Measurements from ENCODE around the gene UFC1.

DNA sequence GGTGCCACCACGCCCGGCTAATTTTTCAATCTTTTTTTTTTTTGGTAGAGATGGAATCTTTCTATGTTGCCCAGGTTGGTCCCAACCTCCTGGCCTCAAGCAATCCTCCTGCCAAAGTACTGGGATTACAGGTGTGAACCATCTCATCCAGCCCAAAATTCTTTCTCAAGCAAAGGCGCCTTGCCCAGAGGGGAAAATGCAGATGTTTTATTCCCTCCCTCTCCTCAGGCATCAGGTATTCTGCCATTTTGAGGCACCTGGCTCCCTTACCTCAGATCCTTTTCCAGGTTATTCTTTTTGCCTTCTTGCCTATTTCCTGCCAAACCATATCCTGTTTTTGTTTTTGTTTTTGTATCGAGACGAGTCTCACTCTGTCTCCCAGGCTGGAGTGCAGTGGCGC lies 34.6 kb downstream of the UFC1 start:
- no peak for TF ChIP-seq ZFP3 (CRISPR knock-in tag; IDR thresholded peaks at IDR 0.05)
- no peak for TF ChIP-seq OSR1 (CRISPR knock-in tag; IDR thresholded peaks at IDR 0.05)
- no peak for TF ChIP-seq ZNF8 (CRISPR knock-in tag; IDR thresholded peaks at IDR 0.05)
- TF ChIP-seq, protein P1, sequence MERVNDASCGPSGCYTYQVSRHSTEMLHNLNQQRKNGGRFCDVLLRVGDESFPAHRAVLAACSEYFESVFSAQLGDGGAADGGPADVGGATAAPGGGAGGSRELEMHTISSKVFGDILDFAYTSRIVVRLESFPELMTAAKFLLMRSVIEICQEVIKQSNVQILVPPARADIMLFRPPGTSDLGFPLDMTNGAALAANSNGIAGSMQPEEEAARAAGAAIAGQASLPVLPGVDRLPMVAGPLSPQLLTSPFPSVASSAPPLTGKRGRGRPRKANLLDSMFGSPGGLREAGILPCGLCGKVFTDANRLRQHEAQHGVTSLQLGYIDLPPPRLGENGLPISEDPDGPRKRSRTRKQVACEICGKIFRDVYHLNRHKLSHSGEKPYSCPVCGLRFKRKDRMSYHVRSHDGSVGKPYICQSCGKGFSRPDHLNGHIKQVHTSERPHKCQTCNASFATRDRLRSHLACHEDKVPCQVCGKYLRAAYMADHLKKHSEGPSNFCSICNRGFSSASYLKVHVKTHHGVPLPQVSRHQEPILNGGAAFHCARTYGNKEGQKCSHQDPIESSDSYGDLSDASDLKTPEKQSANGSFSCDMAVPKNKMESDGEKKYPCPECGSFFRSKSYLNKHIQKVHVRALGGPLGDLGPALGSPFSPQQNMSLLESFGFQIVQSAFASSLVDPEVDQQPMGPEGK (CRISPR knock-in tag; IDR thresholded peaks at IDR 0.05; ENCODE audit: borderline replicate concordance), result no peak
- TF ChIP-seq, protein P2, sequence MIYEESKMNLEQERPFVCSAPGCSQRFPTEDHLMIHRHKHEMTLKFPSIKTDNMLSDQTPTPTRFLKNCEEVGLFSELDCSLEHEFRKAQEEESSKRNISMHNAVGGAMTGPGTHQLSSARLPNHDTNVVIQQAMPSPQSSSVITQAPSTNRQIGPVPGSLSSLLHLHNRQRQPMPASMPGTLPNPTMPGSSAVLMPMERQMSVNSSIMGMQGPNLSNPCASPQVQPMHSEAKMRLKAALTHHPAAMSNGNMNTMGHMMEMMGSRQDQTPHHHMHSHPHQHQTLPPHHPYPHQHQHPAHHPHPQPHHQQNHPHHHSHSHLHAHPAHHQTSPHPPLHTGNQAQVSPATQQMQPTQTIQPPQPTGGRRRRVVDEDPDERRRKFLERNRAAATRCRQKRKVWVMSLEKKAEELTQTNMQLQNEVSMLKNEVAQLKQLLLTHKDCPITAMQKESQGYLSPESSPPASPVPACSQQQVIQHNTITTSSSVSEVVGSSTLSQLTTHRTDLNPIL (CRISPR knock-in tag; IDR thresholded peaks at IDR 0.05; ENCODE audit: low read depth), result no peak
- TF ChIP-seq ZFP30 (CRISPR knock-in tag; IDR thresholded peaks at IDR 0.05), result no peak
- no peak for TF ChIP-seq SNAI2 (CRISPR knock-in tag; IDR thresholded peaks at IDR 0.05)
- no peak for TF ChIP-seq ARNTL (CRISPR knock-in tag; IDR thresholded peaks at IDR 0.05; ENCODE audit: borderline replicate concordance, low read depth)
